GM12878 (cell line): ENCODE data around the gene AGT. TPM values are rescaled to one million over a fixed set of nuclear protein-coding genes. Genes with fewer than 3 reads are reported as not detected.

Experiments
- ATAC-seq: fragments of 200-7000 bp; cut with Tn5 transposase; 3 replicates; pipeline ENCODE4 v1.9.1; 2020; ENCODE audit warnings: mild to moderate bottlenecking, moderate library complexity
- BruUV-seq: library from RNA; stranded (reverse); fragments of 400-500 nt; replicated peaks from 2 replicates; lab custom pipeline; 2021; lab: Mats Ljungman, UMichigan
- CTCF ChIA-PET: fragments of 300-600 bp; sonication (Branson Sonifier 250); formaldehyde crosslinking; extraction: SDS; loops from one replicate; lab custom pipeline; 2021; ENCODE audit warnings: inconsistent platforms; lab: Yijun Ruan, JAX
- POLR2A ChIA-PET: fragments of 350-600 bp; formaldehyde crosslinking; extraction: SDS; loops from one replicate; lab custom pipeline; 2021; ENCODE audit warnings: inconsistent platforms; lab: Charles Lee
- RAD21 ChIA-PET: fragments of 300-600 bp; sonication (Branson Sonifier 250); formaldehyde crosslinking; loops from one replicate; lab custom pipeline; 2023; ENCODE audit warnings: antibody characterized with exemption; ENCODE audit not compliant: unreplicated experiment; lab: Charles Lee
- SMC1A ChIA-PET: fragments of 300-600 bp; sonication (Branson Sonifier 250); formaldehyde crosslinking; loops from one replicate; lab custom pipeline; 2023; ENCODE audit not compliant: unreplicated experiment, uncharacterized antibody; lab: Charles Lee
- DNase-seq: peaks from one replicate; pipeline ENCODE4 v3.0.0-alpha.2; 2011; ENCODE audit warnings: low read depth, low spot score
- FAIRE-seq: peaks from 3 replicates; lab custom pipeline; 2011; peaks lifted over from hg19 to GRCh38; lab: Jason Lieb, UNC
- H2AFZ ChIP-seq: 2 replicates; pipeline ENCODE4 v1.6.0; 2011; ENCODE audit warnings: low read depth, low read length, control low read depth; ENCODE audit not compliant: control insufficient read depth
- H3K27ac ChIP-seq: 2 replicates; pipeline ENCODE4 v1.5.1; 2011; ENCODE audit warnings: control low read depth; ENCODE audit not compliant: control insufficient read depth, insufficient read depth
- H3K27me3 ChIP-seq, 2 experiments: replicated peaks in 1 of 2; 2 replicates each; pipeline versions ENCODE4 v1.6.0 to v1.6.1; 2011; ENCODE audit warnings: low read length in 1 of 2; ENCODE audit not compliant: control insufficient read depth in 2 of 2, insufficient read depth in 2 of 2
- H3K36me3 ChIP-seq, 2 experiments: 2 replicates each; pipeline ENCODE4 v1.5.1; 2011; ENCODE audit warnings: low read length in 1 of 2; ENCODE audit not compliant: control insufficient read depth in 2 of 2, insufficient read depth in 2 of 2
- H3K4me1 ChIP-seq: 2 replicates; pipeline ENCODE4 v1.6.1; 2011; ENCODE audit warnings: mild to moderate bottlenecking, low read length, moderate library complexity, mixed read lengths; ENCODE audit not compliant: control insufficient read depth, insufficient read depth
- H3K4me2 ChIP-seq: 2 replicates; pipeline ENCODE4 v1.6.0; 2011; ENCODE audit warnings: control low read depth; ENCODE audit not compliant: control insufficient read depth, insufficient read depth
- H3K4me3 ChIP-seq: fragments of 200-600 bp; sonication (generic); 2 replicates; pipeline ENCODE4 v1.5.1; 2016
- H3K79me2 ChIP-seq: 2 replicates; pipeline ENCODE4 v1.6.0; 2011; ENCODE audit warnings: low read length; ENCODE audit not compliant: control insufficient read depth, insufficient read depth
- H3K9ac ChIP-seq: 2 replicates; pipeline ENCODE4 v1.8.0; 2011; ENCODE audit warnings: low read length, control low read depth, mixed read lengths; ENCODE audit not compliant: control insufficient read depth, insufficient read depth
- H3K9me3 ChIP-seq: replicated peaks from 3 replicates; pipeline ENCODE4 v1.5.1; 2011; ENCODE audit warnings: mild to moderate bottlenecking, low read length; ENCODE audit not compliant: control insufficient read depth, insufficient read depth
- H4K20me1 ChIP-seq: 2 replicates; pipeline ENCODE4 v1.6.0; 2011; ENCODE audit not compliant: control insufficient read depth, insufficient read depth
- CBFB ChIP-seq: IDR thresholded peaks from 2 replicates; pipeline ENCODE4 v1.6.1; 2016; ENCODE audit warnings: antibody characterized with exemption, low read depth
- FOXM1 ChIP-seq: IDR thresholded peaks from 2 replicates; pipeline ENCODE4 v1.6.1; 2012; ENCODE audit warnings: low read depth, mild to moderate bottlenecking, inconsistent platforms, low read length, moderate library complexity
- NFIC ChIP-seq: IDR thresholded peaks from 2 replicates; pipeline ENCODE4 v1.6.1; 2012; ENCODE audit warnings: low read depth, mild to moderate bottlenecking, inconsistent platforms, low read length, moderate library complexity
- PAX5 ChIP-seq: IDR thresholded peaks from 2 replicates; pipeline ENCODE4 v1.6.1; 2011; ENCODE audit warnings: low read depth, low read length, borderline replicate concordance
- POU2F2 ChIP-seq: IDR thresholded peaks from 3 replicates; pipeline ENCODE4 v1.6.1; 2011; ENCODE audit warnings: low read depth, mild to moderate bottlenecking, low read length, borderline replicate concordance
- SMARCA5 ChIP-seq: fragments of 450-650 bp; IDR thresholded peaks from 2 replicates; pipeline ENCODE4 v1.6.1; 2017; ENCODE audit warnings: mild to moderate bottlenecking
- STAT1 ChIP-seq: fragments of 450-650 bp; conservative IDR thresholded peaks from 2 replicates; pipeline ENCODE4 v1.6.1; 2014; ENCODE audit warnings: antibody characterized with exemption, mild to moderate bottlenecking
- WRNIP1 ChIP-seq: IDR thresholded peaks from 2 replicates; pipeline ENCODE4 v1.6.1; 2011; ENCODE audit warnings: low read depth, low read length, improper control_type of control experiment, borderline replicate concordance
- WGBS: methylation state at CpG from one replicate; pipeline ENCODE4 v1.1.6; 2016; ENCODE audit warnings: low lambda C conversion rate; ENCODE audit not compliant: insufficient replicate concordance, insufficient coverage; ENCODE audit errors: missing lambda C conversion rate; 5-methylcytosine and 5-hydroxymethylcytosine counted together
- in situ Hi-C: fragments of 300-500 bp; cut with MboI; formaldehyde crosslinking; loops from 9 replicates; pipeline ENCODE4 v1.14.3; 2018; ENCODE audit warnings: mixed read lengths
- intact Hi-C: fragments of 100-400 bp; cut with micrococcal nuclease; formaldehyde crosslinking; loops from one replicate; pipeline ENCODE4 v1.14.2; 2022; ENCODE audit not compliant: unreplicated experiment
- polyA plus RNA-seq, 11 experiments: library from polyadenylated mRNA; depleted of rRNA in 4 of 11; unstranded in 6 of 11; stranded (reverse) in 5 of 11; fragments of >200 nt; fragmentation: Nextera tagmentation in 4 of 11; fragmentation: Illumina TruSeq in 1 of 11; extraction: Ambion mirVana in 4 of 11; extraction: Trizol in 1 of 11; gene quantifications; 1 replicate in 1 of 11; 2 replicates in 10 of 11; pipeline versions ENCODE4 v1.2.1 to v1.2.3, GENCODE V29; 2011 to 2016; ENCODE audit warnings: inconsistent platforms in 2 of 11, missing spikeins in 2 of 11, low read depth in 1 of 11
- total RNA-seq, 4 experiments: library from RNA; depleted of rRNA in 3 of 4; stranded (reverse); fragments of >200 nt in 3 of 4; fragmentation: Illumina TruSeq in 1 of 4; extraction: Trizol in 1 of 4; gene quantifications; 2 replicates each; pipeline versions ENCODE4 v1.2.1 to v1.2.3, GENCODE V29; 2013 to 2021
- TF ChIP-seq, protein P1 (sequence below): IDR thresholded peaks from 2 replicates; pipeline ENCODE4 v1.6.1; 2012; ENCODE audit warnings: low read depth, low read length, improper control_type of control experiment
- TF ChIP-seq, protein P2 (sequence below): fragments of 450-650 bp; IDR thresholded peaks from 2 replicates; pipeline ENCODE4 v1.6.1; 2016; ENCODE audit warnings: mild to moderate bottlenecking
- TF ChIP-seq, protein P3 (sequence below): fragments of 450-650 bp; IDR thresholded peaks from 2 replicates; pipeline ENCODE4 v1.6.1; 2018; ENCODE audit warnings: mild to moderate bottlenecking, low read depth, moderate library complexity; ENCODE audit not compliant: partially characterized antibody

Gene AGT
- total and polyA plus RNA-seq, 10 of the 15 experiments (the other 5 are each of a cell fraction or from before 2014, with no cell fraction given), result 0.69 TPM; not detected in 9

DNA sequence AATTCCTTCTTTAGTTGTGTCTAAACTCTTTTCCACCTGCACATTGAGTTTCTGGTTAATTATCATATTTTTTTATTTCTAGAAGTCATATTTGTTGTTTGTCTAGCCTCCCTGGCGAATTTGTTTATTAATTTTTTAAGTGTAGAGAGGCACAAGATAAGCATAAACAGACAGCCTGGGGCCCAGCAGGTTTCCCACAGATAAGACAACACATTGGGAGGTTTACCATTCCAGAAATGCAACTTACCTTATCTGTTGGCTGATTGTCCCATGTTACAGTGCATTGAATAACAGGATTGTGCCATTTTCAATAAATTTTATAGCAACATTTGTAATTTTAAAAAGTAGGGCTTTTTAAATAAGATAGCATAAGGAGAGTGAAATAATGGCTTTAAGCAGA lies 36.7 kb downstream of the AGT start:
- ChIA-PET RAD21 (no interaction called here), POLR2A (no interaction called here), SMC1A (interaction anchor here (0.7 kb wide), 1 partner anchor 9 kb away, joined by 3 read pairs; no protein-coding TSS in a partner anchor), CTCF (no interaction called here)
- FAIRE-seq (no peak), ATAC-seq (no peak), DNase-seq (no peak)
- Histone ChIP-seq H3K4me2 (no peak overlapping the region), H3K9me3 (no peaks in the 10 kb centered on the region), H2AFZ (no peak overlapping the region), H3K4me3 (no peak overlapping the region), H3K36me3 (peaks cover 3 to 11% of the 10 kb centered on the region in 2 experiments; a peak in 3 of 4 replicates), H3K27me3 (no peaks in the 10 kb centered on the region), H3K27ac (no peak overlapping the region), H4K20me1 (no peaks in the 10 kb centered on the region), H3K79me2 (no peaks in the 10 kb centered on the region), H3K4me1 (no peaks in the 10 kb centered on the region), H3K9ac (no peak overlapping the region)
- WGBS, result 92% methylated on average over 1 of the region's 1 CpG
- intact Hi-C loops (no loop called here), in situ Hi-C loops (no loop called here)
- BruUV-seq, result no TSS peak
- TF ChIP-seq PAX5 (no peak), POU2F2 (no peak), CBFB (no peak), WRNIP1 (no peak), SMARCA5 (no peak), STAT1 (no peak), FOXM1 (no peak), NFIC (no peak)
- TF ChIP-seq, protein P1, sequence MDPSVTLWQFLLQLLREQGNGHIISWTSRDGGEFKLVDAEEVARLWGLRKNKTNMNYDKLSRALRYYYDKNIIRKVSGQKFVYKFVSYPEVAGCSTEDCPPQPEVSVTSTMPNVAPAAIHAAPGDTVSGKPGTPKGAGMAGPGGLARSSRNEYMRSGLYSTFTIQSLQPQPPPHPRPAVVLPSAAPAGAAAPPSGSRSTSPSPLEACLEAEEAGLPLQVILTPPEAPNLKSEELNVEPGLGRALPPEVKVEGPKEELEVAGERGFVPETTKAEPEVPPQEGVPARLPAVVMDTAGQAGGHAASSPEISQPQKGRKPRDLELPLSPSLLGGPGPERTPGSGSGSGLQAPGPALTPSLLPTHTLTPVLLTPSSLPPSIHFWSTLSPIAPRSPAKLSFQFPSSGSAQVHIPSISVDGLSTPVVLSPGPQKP, result no peak
- TF ChIP-seq, protein P2, sequence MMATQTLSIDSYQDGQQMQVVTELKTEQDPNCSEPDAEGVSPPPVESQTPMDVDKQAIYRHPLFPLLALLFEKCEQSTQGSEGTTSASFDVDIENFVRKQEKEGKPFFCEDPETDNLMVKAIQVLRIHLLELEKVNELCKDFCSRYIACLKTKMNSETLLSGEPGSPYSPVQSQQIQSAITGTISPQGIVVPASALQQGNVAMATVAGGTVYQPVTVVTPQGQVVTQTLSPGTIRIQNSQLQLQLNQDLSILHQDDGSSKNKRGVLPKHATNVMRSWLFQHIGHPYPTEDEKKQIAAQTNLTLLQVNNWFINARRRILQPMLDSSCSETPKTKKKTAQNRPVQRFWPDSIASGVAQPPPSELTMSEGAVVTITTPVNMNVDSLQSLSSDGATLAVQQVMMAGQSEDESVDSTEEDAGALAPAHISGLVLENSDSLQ, result no peak
- TF ChIP-seq, protein P3, sequence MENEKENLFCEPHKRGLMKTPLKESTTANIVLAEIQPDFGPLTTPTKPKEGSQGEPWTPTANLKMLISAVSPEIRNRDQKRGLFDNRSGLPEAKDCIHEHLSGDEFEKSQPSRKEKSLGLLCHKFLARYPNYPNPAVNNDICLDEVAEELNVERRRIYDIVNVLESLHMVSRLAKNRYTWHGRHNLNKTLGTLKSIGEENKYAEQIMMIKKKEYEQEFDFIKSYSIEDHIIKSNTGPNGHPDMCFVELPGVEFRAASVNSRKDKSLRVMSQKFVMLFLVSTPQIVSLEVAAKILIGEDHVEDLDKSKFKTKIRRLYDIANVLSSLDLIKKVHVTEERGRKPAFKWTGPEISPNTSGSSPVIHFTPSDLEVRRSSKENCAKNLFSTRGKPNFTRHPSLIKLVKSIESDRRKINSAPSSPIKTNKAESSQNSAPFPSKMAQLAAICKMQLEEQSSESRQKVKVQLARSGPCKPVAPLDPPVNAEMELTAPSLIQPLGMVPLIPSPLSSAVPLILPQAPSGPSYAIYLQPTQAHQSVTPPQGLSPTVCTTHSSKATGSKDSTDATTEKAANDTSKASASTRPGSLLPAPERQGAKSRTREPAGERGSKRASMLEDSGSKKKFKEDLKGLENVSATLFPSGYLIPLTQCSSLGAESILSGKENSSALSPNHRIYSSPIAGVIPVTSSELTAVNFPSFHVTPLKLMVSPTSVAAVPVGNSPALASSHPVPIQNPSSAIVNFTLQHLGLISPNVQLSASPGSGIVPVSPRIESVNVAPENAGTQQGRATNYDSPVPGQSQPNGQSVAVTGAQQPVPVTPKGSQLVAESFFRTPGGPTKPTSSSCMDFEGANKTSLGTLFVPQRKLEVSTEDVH, result no peak
